HG02938 (cell line): Measurements from ENCODE around the gene ATP5F1E.

Experiments used
- ATAC-seq: cut with Tn5 transposase; IDR thresholded peaks from one replicate; pipeline ENCODE4 v1.9.1; 2021; ENCODE audit warnings: mild to moderate bottlenecking, moderate library complexity; ENCODE audit not compliant: unreplicated experiment

The ATP5F1E gene

DNA sequence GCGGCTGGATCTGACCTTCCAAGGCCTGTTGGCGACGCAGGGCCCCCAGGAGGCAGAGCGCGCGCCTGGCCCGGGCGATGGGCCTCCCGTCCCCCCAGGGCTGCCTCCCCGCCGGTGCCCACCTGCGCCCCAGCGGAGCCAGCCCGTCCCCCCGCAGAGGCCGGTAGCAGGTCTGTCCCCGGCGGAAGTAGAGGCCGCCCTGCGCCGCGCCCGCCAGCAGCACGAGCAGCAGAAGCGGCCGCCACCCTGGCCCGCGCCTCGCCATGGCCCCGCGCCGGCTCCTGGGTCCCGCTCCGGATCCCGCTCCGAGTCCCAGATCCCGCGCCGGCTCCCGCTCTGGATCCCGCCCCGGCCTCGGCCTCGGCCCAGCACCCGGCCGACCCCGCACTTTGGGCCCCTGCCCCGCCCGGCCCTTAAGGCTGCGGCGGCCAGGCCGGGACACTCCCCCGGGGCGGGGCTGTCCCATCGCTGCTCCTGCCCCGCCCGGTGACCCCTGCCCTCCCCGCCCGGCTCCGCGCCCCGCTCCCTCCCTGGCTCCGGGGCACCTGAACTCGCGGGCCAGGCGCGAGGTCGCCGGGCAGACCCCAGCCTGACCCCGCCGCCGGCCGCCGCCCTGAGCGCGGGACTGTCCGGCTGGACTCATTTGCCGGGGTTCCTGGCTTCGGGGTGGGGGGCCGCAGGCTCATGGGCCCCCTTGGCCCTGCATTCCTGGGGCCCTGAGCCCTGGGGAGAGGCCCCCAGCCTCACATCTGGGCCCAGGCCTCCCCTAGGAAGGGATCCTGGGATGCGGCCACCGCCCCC lies 25.1 kb downstream of the ATP5F1E start, which contains the start of gene CTSZ:
CTSZ (minus strand) TSS at position 391 of the 801 bp plus-strand sequence; CDS start at position 265, 126 bp downstream.
- no peak for ATAC-seq

DNA sequence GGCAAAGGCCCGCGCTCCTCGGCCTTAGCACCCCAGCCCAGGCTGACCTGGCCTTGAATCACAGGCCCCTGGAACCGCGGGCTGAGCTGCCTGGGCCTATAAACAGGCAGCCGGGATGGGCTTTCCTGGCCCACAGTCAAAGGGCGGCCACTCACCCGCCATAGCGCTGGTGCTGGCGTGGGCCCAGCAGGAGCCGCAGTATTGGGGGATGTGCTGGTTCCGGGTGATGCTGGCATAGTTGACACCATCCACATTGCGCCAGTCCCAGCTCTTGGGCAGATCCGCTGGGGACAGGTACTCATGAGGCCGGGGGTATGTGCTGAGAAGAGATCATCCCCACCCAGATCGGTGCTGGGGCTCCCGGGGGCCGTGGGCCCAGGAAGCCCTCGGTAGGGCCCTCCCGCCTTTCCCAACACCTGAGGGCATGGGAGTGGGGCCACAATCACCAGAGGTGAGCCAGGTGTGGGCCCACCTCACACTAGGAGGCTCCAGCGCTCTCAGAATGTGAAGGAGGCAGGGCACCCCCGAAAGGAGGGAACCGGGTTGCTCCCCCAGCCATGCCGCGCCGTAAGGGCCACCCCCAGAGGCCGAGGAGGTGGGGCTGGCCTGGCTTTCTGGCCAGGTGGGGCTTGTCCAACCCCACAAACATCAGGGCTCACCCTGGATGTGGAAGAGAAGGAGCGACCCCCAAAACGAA lies 25.8 kb downstream of the ATP5F1E start:
- ATAC-seq = no peak

DNA sequence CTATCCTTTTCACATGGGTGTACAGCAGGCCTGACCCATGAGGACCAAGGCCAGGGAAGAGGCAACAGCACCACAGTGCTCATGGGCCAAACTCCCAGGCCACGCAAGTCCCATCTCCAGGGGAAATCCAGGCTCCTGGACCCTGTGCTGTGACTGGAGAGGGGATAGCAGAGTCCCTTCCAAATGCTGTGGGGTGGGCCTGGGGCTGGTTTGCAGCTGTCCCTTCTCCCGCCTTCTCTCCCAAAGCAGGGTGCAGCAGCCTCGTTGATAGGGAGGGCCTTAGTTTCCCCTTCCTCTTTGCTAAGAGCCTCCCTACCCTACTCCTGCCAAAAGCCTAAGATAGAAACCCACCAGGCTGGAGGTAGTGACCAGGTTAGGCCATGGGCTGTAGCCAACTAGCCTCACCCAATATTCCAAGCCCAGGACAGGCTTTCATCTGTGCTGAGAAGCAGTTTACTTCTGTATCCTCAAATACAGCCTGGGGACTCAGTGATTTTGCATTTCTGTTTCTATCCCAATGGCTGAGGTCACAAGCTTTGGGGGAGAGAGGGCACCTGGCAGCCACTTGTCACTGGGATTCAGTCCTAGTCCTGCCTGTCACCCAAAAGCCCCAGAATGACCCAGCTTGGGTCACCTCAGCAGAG lies 26.5 kb downstream of the ATP5F1E start:
- no peak for ATAC-seq

DNA sequence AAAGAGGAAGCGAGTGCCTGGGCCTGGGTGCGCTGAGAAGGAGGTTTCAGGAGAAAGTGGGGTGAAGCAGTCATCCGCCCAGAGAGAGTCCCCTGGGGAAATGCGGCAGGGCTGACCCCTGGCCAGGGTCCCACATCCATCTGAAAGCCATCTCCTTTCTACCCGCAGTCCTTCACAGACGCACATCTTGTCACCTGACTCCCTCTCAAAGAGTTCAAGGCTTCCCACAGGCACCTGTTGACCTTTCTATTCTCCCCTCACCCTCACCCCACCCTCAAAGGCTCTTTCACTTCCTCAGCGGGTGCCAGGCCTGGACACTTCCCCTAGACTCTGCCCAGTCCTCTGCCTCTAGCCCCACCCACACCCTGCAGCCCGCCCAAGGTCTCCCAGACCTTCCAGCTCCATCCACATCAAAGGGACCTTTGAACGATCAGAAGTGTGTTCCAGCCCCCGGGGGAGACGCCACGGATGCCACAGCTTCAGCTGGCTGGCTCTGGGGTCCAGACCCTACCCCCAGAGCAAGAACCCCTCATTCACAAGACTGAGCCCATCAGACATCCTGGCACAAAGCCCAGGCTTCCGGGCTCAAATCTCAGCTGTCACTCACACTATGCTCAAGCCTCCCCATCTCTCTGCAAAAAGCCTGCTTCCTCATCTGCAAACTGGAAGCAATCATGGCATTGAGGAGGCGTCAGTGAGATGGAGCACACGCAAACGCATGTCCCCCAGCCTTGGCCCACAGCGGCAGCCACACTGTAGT lies 27.2 kb downstream of the ATP5F1E start:
- ATAC-seq = peak; percentile 58

DNA sequence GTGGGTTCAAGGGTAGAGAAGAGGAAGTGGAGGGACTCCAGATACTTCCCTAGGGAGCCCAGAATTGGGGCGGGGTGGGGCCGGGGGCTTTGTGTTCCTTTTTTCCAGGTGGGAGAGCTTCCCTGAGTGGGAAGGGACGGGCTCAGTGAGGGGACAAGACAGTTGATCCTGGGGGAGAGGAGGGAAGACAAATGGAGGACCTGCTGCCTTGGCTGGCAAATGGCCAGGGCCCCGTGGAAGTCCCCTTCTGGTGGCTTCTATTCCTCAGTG lies 27.7 kb downstream of the ATP5F1E start:
- ATAC-seq = no peak

DNA sequence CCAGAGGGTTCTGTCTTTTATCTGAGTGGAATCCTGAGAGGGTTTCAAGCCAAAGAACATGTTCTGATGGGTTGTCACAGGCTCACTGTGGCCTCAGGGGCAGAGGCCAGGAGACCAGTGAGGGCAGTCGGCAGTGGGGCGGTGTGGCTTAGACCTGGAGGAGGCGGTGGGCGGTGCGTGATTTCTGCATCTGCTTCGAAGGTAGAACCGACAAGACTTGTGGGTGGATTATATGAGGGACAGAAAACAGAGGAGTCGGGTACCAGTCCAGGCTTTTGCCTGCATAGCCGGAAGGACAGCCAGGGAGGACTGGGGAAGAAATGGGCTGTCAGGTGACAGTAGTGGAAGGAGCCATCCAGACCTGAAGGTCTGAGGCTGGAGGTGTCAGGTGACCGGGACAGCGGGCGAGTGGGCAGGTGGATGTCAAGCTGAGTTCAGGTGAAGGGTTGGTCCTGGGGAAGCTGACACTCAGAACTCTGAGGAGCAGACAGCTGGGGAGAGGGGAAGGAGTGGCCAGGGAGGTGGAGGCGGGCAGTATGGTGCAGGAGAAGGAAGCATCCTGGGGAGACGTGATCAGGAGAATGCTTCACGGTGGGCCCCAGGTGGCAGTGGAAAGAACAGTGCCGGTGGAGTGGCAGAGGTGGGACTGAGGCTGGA lies 28.2 kb downstream of the ATP5F1E start:
- ATAC-seq = no peak

DNA sequence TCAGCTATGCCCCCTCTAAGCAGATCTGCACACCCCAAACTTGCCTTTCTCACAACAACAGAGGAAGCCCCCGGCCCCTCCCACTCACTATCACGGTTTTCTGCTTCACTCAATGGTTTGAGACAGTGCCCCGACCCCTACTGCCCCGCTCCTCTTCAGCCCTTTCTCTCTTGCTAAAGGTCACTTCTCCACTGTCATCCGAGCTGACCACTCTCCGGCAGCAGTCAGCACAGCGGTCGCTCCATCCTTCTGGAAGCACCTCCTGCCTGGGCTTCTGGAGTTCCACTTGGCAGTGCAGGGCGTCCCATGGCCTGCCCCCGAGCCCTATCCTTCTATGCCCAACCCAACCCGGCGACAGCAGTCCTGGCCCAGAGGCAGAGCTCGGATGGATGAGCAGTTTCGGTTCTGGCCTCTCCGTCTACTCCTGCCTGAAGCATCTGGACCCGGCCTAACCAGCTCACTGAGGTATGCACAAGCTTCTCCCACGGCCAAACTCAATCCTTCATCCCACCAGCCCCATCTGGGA lies 29.2 kb downstream of the ATP5F1E start:
- no peak for ATAC-seq

DNA sequence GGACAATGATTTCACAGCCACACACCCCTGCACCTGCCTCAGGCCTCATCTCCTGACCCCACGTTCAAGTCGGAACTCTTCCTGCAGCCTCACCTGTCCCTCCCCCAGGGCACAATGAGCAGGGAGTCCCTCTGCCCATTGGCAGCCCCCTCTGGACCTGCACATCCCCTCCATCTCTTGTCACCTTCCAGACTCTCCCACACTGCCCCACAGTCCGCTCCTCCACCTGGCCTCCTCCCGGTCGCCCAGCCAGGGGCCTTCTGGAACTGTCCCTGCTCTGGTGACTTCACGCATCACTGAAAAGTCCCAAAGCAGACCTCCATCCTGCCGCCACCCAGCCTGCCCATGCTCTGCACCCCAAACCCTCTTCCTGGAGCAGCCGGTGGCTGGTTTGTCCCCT lies 29.7 kb downstream of the ATP5F1E start:
- ATAC-seq = no peak

DNA sequence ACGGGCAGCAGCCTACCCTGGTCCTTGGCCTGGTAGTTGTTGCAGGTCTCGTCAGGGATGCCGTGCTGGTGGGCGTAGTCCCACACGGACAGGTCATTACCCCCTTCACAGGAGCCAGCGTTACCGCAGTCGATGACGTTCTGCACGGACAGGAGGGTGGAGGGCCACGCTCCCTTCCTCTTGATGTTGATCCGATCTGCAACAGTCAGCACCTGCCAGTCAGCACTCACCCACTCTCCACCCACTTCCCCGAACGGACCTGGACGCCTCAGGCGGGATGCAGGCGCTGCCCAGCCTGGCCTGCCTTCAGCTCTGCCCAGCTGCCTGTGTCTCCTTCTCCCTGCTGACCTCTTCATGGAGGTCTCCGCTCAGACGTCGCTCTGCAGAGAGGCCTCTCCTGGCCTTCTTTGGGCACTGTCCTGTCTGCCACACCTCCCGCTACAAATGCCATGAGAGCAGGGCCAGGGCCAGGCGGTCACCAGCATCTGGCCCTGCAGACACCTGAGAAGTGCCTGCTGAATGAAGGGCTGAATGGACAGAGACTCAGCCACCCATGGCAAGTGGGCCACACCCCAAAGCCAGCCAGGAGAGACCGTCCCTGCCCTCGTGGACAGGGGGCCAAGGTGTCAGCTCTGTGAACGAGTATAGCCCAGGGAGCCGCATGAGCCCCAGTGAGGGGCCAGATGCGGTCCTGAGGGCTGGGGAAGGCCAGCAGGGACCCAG lies 30.5 kb downstream of the ATP5F1E start:
- ATAC-seq = no peak

DNA sequence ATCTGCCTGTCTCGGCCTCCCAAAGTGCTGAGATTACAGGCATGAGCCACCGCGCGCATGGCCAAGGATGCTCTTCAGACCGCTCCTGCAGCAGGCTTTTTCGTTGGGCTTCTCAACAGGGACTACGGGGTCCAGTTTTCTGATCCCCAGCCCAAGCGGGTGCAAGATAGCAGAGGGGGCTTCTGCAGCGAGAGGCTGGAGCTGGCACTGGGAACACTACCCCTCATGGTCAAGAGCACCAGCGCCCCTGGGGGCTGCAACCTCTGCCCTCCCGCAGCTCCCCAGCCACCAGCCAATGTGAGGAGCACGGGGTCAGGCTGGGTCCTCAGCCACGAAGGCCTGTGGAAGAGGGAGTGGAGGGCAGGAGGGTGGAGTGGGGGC lies 31.1 kb downstream of the ATP5F1E start:
- no peak for ATAC-seq

DNA sequence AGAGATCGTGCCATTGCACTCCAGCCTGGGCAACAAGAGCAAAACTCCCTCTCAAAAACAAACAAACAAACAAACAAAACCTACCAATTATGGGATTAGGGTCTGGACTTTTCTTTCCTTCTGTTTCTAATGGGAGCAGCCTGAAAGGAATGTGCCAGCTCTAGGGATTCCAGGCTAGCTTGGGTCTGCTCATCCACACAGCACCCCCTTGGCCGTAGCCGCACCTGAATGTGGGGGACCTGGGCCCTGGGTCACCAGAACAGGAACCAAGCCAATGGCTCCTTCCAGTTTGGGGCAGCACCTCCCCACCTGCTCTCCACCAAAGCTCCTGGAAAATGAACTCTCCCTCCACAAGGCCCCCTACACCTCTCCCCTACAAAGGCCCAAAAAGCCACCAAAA lies 31.8 kb downstream of the ATP5F1E start:
- no peak for ATAC-seq

DNA sequence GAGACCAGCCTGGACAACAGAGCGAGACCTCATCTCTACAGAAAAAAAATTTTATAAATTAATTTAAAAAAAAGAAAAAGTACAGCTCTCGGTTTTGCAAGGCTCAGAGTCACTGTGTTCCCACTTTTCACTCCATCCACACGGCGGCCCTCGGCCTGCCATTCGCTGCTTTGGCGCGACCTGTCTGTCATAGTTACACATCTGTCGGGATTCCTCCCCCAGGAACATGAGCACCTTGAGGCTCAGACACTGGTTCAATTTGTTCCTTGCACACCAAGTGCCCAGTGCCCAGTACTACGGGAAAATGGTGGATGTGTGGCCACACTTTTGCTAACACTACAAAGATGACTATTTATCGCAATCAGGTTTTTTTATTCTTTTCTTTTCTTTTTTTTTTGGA lies 33.5 kb downstream of the ATP5F1E start:
- ATAC-seq = no peak

DNA sequence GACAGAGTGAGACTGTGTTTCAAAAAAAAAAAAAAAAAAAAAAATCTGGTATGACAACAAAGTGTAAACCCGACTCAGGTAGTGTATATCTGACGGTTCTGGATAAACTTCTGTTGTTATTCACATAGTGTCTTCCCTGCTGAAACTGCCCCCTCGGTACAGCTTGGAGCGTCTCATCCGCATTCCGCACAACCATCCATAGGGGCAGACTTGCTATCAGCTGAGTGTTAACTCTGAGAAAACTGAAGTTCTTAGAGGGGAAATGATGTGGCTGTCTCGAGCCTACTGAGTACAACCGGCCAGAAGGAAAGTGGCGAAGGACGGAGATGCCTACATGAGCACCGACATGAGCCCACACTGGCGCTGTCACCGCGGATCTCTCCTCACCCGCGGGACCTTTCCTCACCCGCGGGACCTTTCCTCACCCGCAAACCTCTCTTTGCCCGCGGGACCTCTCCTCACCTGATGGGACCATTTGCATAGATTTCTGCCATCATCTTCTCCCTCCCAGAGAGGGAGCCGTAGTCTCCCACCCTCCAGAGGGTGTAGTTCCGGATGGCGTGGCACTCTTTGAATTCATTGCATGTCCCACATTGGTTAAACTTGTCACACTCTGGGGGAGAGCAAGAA lies 34.9 kb downstream of the ATP5F1E start:
- no peak for ATAC-seq

DNA sequence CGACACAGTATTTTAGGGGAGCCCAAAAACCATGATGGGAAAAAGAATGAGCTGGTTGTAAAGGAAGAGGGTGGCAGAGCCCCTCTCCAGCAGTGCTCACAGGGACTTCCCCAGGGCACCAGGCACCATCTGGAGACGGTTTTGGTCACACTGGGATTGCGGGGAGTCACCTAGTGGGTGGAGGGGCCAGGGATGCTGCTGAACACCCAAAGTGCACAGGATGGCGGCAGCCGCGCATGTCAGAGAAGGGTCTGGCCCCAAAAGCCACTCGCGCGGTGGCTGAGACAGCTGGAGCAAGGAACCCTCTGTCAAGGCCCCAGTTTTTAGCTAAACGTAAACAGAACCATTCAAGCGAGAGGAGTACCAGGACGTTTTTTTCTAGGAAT lies 35.9 kb downstream of the ATP5F1E start:
- no peak for ATAC-seq

DNA sequence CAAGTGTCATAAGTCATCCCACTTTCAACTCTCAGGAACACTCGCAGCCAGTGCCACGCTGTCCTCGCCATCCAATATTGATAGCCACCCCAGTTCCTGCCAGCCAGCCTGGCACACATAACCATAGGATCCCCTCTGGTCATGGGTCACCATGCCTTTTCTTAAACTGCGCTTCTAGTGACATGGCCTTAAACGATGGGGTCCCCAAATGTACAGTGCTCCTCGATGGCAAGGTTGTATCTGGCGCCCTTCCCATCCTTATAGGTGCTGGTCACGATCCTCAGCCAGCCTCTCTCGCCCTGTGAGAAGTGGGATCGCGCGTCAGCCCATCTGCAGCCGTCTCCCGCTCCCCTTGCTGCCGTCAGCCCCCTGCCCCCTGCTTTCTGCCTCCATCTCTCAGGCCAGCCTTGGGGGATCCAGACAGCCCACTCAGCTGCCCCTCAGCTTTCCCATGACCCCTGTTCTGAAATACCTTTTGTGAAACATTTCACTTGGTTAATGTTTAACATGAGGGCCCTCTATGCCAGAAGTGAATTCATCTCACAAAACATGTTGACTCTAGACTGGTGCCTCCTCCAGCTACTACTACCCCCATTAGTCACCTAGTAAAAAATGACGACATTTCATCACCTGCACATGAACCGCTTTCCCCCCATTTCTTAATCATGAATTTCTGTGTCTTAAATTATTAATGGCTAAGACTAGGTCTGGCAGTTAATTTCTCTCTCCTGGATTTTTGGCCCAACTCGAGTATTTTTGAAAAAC lies 36.5 kb downstream of the ATP5F1E start:
- ATAC-seq = no peak

DNA sequence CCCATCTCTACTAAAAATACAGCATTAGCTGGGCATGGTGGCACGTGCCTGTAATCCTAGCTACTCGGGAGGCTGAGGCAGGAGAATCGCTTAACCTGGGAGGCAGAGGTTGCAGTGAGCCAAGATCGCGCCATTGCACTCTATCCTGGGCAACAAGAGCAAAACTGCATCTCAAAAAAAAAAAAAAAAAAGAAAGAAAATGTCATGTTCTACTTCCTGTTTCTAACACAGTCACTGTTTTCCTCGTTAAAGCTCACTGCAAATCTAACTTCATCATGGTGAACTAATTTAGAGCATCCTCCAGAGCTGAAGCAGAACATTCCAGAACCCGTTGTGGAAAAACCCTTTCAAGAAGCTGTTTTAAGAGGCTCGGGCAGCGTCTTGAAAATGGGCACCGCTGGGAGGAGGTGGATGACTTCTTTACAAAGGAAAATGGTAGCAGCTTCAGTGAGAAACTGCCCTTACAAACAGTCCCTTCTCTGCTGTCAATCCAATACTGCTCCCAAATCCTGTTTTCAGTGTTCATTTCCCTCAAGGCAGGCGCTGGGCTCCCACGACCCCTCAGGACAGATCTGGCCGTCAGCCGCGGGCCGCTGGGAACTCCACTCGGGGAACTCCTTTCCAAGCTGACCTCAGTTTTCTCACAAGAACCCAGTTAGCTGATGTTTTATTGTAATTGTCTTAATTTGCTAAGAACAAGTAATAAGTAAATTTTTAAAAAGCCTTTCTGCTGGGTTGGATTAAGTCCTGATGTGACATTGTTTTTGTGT lies 37.6 kb downstream of the ATP5F1E start:
- no peak for ATAC-seq

DNA sequence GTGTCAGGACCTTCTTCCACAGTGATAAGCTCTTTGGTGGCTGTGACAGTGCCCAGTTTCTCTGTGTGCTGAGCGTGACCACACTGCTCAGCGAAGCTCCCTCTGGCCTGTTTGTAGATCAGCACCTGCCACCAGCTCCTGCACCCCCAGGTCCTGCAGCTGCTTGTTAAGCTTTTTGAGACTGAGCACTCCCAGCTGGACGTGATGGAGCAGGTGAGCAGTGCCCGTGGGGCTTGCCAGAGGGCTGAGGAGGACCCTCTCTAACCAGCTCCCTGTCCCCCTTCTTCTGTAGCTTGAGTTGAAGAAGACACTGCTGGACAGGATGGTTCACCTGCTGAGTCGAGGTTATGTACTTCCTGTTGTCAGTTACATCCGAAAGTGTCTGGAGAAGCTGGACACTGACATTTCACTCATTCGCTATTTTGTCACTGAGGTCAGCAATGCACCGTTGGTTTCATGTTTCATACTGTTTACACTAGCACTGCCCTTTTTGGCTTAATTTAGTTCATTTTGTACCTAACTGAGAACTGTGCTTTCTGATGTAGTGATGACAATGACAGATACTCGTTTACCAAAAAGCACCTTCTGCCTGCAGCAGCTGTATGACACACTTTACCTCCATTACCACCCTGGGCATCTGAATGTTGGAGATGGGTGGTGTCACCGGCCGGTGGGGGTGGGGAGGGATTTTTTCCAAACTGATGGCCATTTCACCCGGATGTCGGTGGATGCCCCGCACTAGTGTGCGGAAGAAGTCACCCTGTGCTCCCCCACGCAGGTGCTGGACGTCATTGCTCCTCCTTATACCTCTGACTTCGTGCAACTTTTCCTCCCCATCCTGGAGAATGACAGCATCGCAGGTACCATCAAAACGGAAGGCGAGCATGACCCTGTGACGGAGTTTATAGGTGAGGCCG lies 38.5 kb downstream of the ATP5F1E start:
- ATAC-seq = peak; percentile 53
